Measurements from ENCODE around the gene ENPP5.

DNA sequence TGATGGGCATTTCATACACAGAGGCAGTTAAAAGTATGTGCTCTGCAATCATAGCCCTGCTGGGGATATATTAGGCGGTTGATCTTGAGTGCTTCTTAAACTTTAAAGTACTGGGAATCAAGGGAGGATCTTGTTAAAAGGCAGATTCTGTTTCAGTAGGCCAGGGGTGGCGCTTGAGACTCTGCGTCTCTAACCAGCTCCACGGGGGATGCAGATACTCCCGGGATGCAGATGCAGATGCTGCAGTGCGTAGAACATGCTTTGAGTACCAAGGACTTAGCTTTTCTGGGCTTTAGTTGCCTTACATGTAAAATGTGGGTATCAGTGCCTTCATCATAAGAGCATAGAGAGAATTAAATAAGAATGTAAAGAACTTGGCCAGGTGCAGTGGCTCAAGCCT, 44.4 kb upstream of the ENPP5 start:
- TF ChIP-seq YY1 (IDR thresholded peaks at IDR 0.05): no peak
- TF ChIP-seq GABPA (IDR thresholded peaks at IDR 0.05 in 1 of 2, conservative IDR thresholded peaks at IDR 0.05 in 1 of 2): no peak
